Urinary bladder (tissue), 4 donors: ENCODE results near the gene TBX4. TPM values are rescaled to one million over a fixed set of nuclear protein-coding genes. Genes with fewer than 3 reads are reported as not detected.
A peak's percentile ranks its signal among the peaks of the same experiment; 100 is the strongest.

Experiments used
- DNase-seq: peaks from one replicate; pipeline ENCODE4 v3.0.0-alpha.2; 2015; ENCODE audit errors: extremely low spot score
- H3K27ac ChIP-seq: one replicate; pipeline ENCODE4 v1.5.1; 2013; ENCODE audit warnings: low read depth, mild to moderate bottlenecking, moderate library complexity
- H3K36me3 ChIP-seq: one replicate; pipeline ENCODE4 v1.6.1; 2013; ENCODE audit warnings: mild to moderate bottlenecking, moderate library complexity; ENCODE audit not compliant: insufficient read depth
- H3K4me1 ChIP-seq: one replicate; pipeline ENCODE4 v1.6.1; 2013; ENCODE audit warnings: mild to moderate bottlenecking, moderate library complexity; ENCODE audit not compliant: insufficient read depth
- H3K4me3 ChIP-seq: one replicate; pipeline ENCODE4 v1.5.1; 2013; ENCODE audit warnings: low read depth, low read length
- WGBS: extraction: QIAGEN DNeasy Blood & Tissue Kit; methylation state at CpG from one replicate; pipeline ENCODE4 v1.1.7; 2013; 5-methylcytosine and 5-hydroxymethylcytosine counted together
- polyA plus RNA-seq: library from polyadenylated mRNA; stranded (reverse); fragments of 200-250 nt; gene quantifications from one replicate; pipeline ENCODE4 v1.2.3, GENCODE V29; 2013
- total RNA-seq: library from RNA; depleted of rRNA; stranded (reverse); fragments of >200 nt; gene quantifications from one replicate; pipeline ENCODE4 v1.2.3, GENCODE V29; 2014
- donor health status: healthy with polysubstance abuse.
- donor health status: healthy.

The TBX4 gene
- total and polyA plus RNA-seq, 2 donors: 9.8 to 13.0 TPM

DNA sequence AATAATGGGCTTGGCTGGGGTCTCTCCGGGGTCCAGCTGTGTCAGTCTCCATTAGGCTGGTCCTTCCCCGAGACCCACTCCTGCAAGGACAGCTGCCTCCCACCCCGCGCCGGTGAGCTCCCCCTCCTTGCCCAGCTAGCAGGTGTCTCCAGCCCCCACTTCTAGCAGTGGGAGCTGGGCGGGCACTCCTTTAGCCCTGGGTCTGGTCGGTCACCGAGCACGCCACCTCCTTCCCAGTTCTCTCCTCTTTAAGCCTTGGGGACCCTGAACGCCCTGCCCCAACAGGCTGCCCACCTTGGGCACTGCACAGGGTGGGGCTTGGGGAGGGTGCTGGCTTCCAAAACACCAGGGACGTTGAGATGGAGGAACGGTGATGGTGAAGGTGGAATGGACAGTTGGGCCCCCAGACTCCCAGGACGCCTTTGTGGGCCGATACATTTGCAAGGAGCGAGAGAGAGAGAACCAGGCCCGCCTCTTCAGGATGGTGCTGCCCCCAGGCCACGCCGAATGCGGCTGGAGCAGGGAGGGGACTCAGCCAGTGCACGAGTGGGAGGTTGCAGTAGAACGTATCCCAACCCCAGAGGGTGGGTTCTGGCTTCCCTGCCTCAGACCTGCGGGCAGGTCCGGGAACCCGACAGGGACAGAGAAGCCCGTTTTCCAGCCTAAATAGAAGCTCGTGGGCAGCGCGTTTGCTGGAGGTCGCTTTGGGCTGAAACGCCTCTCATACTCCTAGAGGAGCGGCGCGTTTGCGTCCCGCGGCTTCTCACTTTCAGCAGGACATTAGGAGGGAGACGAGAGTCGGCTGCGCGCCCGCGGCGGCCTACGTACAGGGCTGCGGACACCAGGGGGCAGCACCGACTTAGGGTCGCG, 41.8 kb upstream of the TBX4 start:
- Histone ChIP-seq H3K36me3 (no peaks in the 10 kb centered on the region), H3K4me1 (no peaks in the 10 kb centered on the region), H3K4me3 (peak overlapping the region; percentile 53), H3K27ac (peak overlapping the region; percentile 93)
- DNase-seq: no peak
- 8% methylated on average over 48 of the region's 48 CpGs for WGBS

DNA sequence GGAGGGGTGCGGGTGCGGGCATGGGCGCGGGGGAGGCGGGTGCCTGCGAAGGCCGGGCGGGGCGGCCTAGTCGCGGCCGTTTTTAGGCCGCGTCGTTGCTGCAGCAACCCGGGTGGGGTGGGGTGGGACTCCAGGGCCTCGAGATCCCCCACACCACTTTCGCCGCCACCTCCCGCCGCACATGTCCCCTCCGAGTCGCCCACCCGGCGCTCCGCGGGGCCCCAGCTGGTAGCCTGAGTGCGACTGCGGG, 41.3 kb upstream of the TBX4 start:
- Histone ChIP-seq H3K27ac (peak overlapping the region; percentile 93), H3K4me3 (peak overlapping the region; percentile 53), H3K36me3 (no peaks in the 10 kb centered on the region), H3K4me1 (no peaks in the 10 kb centered on the region)
- DNase-seq: no peak
- WGBS: 3% methylated on average over 29 of the region's 29 CpGs

DNA sequence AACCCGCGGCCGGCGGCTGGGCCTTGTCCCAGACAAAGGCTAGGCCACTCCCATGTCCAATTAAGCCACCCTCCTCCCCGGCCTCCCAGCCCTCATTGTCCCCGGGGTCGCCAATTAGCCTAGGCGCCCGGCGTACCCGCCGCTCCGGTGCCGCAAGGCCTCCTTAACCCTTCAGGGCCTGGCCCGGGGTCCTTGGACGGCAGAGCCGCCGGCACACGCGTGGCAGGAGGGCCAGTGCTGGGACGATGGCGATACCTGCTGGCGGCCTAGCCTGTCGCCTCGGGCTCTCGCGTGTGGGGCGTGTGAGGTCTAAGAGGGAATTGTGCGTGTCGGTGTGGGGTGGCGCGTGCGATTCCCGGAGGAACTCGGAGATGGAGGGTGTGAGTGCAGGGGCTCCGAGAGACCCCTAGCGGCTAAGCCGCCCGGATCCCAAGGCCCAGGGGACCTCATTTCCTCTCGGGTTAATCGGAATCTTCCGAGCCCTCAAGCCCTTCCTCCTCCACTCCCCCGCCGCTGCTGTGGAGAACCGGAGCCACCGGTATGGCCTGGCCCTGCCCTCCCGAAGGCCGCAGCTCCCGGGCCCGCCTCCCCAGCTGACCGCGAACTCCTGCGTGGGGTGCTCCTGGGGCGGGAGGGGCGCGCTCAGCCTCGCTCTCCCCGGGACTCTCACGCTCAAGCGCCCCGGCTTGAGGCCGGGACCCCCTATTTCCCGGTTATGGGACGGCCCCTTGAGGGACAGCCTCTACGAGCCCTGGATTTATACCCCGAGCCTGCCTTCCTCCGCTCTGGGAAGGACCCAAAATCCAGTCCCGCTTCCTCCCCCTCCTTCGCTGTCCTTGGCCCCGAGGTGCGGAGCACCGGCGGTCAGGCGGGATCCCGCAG, 40.7 kb upstream of the TBX4 start:
- Histone ChIP-seq H3K4me3 (peak overlapping the region; percentile 53), H3K4me1 (no peaks in the 10 kb centered on the region), H3K27ac (peak overlapping the region; percentile 93), H3K36me3 (no peaks in the 10 kb centered on the region)
- no peak for DNase-seq
- 2% methylated on average over 75 of the region's 75 CpGs for WGBS

DNA sequence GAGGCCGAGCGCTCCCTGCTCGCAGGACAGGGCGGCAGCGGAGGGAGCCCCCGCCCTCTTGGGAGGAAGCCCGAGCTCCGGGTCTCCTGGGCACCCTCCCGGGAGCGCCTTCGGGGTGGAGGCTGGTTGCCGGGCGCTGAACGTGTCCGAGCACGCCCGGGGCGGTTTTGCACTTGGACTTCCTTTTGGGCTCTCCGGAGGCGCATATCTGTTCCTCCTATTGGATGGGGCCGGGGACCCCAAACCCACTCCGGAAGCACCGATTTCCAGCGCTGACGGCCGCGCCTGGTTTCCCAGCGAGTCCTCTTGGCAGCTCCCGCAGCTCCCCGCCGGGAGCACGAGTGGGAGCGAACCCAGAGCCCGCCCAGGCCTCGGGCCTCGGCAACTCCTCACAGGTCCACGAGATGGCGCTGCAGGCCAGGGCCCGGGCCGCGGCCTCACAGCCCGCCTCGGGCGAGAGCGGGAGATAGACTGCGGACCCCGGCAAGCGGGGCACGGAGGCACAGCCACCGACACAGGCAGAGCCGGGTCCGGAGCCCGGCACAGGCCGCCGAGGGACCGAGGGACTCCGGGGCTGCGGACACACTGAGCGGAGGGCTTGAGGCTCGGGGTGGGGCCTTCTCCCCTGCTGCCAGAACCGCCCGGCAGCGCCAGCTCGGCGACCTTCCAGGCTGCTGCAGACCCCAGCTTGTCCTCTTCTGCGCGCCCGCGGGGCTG, 39.9 kb upstream of the TBX4 start:
- under 1% methylated on average over 69 of the region's 69 CpGs for WGBS
- Histone ChIP-seq H3K36me3 (no peaks in the 10 kb centered on the region), H3K4me1 (no peaks in the 10 kb centered on the region), H3K4me3 (peak overlapping the region; percentile 53), H3K27ac (peak overlapping the region; percentile 93)
- no peak for DNase-seq

DNA sequence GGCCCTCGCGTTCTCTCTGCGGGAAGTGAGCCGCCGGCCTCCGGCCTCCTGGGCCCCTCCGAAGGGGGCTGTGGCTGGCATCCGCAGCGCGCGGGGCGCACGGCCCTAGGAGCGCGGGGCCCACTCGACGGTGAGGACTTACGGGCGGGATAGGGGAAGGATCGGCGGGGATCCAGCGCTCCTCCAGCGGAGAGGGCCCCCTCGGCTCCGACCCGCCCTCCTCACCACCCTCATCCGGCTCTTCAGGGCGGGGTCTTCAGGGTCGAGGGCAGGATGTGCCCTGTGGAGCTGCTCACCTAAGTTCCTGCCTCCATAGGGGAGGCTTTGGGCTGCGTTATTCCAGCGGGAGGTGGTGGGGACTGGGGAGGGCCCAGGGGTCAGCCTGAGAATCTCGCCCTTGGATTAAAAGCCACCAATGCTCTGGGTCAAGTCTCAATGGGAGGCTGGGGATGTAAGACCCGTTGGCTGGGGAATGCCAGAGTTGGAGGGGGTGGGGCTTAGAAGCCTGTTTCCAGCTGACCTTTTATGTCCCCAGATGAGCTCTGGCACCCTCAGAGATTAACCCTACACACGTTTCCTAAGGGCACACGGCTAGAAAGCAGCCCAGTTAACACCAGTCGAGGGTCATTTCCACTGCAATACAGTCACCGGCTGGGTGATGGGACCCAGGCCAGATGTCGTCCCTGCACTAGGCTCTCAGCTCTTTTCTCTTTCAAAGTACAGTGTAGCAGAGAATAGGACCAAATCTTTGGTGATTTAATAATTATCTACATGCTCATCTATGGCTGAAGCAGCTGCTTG, 39.2 kb upstream of the TBX4 start:
- WGBS: 6% methylated on average over 38 of the region's 38 CpGs
- H3K36me3 ChIP-seq: no peaks in the 10 kb centered on the region
- H3K4me3 ChIP-seq: peak overlapping the region; percentile 53
- peak overlapping the region; percentile 58 for H3K27ac ChIP-seq
- DNase-seq: no peak
- no peaks in the 10 kb centered on the region for H3K4me1 ChIP-seq

DNA sequence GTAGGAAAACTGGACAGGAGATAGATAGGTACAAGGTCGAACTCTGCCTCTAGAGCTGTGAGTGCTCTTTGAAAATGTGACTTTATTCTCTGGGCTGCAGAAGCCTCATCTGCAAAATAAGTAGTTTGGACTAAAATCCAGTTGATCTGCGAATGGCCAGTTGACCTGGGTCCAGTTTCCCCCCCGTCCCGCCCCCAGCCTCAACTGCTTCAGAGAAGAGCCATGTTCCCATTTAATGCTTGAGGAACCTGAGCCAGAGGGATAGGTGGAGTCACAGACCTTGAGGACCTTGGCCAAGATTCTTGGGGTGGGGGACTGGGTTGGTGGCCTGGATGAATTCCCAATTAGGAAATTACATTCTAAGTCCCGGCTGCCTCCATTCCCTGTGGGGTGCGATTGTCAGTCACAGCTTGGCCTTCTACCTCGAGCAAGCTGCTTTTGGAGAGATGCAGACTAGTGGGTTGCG, 38.5 kb upstream of the TBX4 start:
- no peak overlapping the region for H3K27ac ChIP-seq
- no peak for DNase-seq
- H3K4me1 ChIP-seq: no peaks in the 10 kb centered on the region
- 82% methylated on average over 8 of the region's 8 CpGs for WGBS
- no peaks in the 10 kb centered on the region for H3K36me3 ChIP-seq
- no peak overlapping the region for H3K4me3 ChIP-seq

DNA sequence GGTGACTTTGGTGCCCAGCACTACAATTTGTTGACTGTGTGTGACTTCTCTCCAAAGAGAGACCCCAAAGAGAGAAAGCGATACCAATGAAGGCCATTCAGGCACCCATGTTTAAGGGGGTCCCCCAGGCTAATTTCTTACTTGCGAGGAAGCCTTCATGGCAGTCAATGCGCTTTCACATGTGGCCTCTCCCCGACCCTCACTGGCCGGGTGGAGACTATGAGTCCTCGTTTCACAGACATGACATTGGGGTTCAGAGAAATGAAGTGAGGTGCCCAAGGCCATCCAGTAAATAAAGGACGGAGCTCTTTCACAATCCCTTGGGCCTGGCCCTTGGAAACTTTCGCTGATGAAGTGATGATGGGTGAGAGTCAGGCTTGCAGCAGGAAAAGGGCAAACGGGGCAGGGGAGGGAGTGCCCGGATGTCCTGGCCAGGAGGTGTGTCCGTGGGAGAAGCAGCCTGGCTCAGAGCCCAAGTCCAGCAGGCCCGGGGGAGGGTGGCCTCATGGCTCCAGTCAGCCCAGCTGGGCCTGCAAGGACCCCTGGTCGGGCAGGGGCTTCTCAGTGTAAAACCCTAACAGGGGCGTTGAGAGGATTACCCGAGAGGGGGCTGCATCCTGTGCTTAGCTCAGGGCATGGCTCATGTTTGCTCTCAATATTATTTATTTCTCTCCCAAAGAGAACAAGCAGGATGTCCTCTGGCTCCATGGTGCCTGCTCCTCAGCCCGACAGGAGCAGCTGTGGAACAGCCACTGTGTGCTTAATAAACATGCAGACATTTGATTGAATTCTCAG, 37.9 kb upstream of the TBX4 start:
- WGBS: 53% methylated on average over 16 of the region's 16 CpGs
- H3K4me3 ChIP-seq: no peak overlapping the region
- no peak for DNase-seq
- no peak overlapping the region for H3K27ac ChIP-seq
- H3K36me3 ChIP-seq: no peaks in the 10 kb centered on the region
- no peaks in the 10 kb centered on the region for H3K4me1 ChIP-seq

DNA sequence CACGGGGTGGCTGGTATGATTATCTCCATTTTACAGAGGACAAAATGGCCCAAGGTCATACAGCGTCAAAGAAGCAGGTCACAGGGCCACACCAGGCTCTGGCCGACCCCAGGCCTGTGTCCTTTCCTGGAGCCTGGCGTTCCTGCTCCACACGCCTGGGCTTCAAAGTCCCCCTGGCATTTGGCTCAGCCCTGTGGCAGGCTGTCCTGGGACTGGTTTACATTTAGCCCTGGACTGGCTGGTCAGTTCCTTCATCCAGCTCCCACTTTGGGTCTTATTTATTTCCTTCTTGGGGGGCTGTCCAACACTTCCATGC, 37.3 kb upstream of the TBX4 start:
- Histone ChIP-seq H3K27ac (no peak overlapping the region), H3K4me3 (no peak overlapping the region), H3K4me1 (no peaks in the 10 kb centered on the region), H3K36me3 (no peaks in the 10 kb centered on the region)
- 81% methylated on average over 5 of the region's 5 CpGs for WGBS
- DNase-seq: no peak

DNA sequence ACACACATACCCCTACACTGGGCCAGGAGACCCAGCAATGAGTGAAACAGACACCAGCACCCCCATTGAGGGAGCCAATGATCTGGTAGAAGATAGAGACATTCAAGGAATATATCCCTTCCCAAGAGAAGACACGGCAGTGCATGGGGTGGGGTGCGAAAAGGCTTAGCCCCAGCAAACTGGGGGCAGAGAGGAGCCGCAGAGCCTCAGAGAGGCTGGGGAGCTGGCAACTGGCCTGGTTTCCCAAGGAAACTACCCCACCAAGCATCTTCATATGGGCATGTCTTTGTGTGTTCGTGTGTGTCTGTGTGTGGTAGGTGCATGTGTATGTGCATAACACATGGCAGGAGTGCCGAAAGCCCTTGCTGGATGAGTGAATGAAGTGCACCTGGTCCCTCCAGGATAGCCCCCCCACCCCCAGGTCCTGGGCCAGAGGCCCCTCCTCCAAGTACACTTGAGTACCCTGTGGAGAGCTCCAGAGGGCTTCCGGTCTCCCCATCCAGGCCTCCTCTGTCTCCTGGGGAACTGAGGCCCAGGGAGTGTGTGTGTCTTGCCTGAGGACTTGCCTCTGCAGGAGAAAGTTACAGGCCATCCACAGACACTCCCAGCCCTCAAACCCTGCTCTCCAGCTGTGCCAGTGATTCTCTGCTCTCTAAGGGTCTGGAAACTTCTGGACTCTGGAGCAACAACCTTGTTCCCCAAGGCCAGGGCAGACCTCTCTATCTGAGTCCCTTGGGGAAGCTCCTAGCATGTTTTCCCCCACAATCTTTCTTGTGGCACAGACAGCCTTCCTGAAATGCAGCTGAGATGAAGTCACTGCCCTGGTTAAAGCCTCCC, 36.6 kb upstream of the TBX4 start:
- DNase-seq: no peak
- Histone ChIP-seq H3K27ac (no peak overlapping the region), H3K36me3 (no peaks in the 10 kb centered on the region), H3K4me1 (no peaks in the 10 kb centered on the region), H3K4me3 (no peak overlapping the region)
- 95% methylated on average over 6 of the region's 6 CpGs for WGBS

DNA sequence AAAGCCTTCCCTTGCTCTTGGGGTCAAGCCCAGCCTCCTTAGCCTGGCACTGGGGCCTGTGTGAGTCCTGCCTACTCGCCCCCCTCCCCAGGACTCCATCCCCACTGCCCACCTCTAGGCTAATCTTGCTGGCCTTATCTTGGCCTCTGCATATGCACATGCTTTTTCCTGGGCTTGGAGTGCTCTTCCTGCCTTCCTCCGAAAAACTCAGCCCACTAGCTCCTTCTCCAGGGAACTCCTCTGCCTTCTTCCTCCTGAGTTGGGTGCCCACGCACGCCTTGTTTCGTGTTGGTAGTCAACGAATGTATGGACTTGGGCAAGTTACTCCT, 36.0 kb upstream of the TBX4 start:
- DNase-seq: no peak
- Histone ChIP-seq H3K36me3 (no peaks in the 10 kb centered on the region), H3K27ac (no peak overlapping the region), H3K4me1 (no peaks in the 10 kb centered on the region), H3K4me3 (no peak overlapping the region)
- WGBS: 71% methylated on average over 6 of the region's 6 CpGs

DNA sequence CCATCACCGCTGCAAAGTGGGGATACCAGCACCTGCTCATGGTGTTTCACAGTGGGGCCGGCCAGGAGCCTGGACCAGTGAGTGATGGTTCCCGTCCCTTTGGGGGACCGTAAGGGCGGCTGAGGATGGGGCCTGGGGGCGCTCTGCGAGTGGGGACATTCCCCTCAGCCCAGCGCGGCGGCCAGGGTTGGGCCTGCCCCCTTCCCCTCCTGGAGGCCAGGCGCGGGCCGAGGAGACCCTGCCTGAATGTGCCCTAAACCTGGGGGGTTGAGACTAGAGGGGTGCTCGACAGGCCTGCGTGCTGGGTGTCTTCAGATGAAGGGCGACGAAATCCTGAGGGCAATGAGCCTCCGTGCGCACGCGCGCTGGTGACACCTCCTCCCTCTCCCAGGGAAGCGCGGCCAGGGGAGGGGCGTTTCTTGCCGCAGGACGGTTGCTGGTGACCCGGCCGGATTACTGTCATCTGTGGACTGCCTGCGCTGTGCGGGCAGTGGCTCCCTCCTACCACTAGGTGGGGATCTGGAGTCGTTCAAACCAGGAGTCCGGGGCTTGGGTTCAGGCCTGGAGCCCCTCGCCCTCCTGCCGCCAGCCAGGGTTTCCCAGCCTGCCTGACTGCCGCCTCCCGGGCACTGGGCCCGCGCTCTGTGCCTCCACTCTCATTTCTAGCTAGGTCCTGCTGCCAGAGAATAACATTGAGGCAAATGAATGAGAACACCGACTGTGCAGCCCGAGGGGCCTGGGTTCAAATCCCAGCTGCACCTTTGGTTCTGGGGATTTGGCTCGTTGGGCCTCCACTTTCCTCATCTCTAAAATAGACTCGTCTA, 35.5 kb upstream of the TBX4 start:
- Histone ChIP-seq H3K4me1 (no peaks in the 10 kb centered on the region), H3K36me3 (no peaks in the 10 kb centered on the region), H3K27ac (no peak overlapping the region), H3K4me3 (no peak overlapping the region)
- 15% methylated on average over 43 of the region's 43 CpGs for WGBS
- no peak for DNase-seq
